Activated CD4-positive, CD25-positive, alpha-beta regulatory T cell treated with anti-CD3 and anti-CD28 coated beads, Interleukin-2, amount 50 U/mL, for 72 hours (primary cell): ENCODE data around the gene VPS16.

ENCODE experiments used
- DNase-seq: peaks from one replicate; pipeline ENCODE4 v3.0.0; 2021

VPS16 gene

DNA sequence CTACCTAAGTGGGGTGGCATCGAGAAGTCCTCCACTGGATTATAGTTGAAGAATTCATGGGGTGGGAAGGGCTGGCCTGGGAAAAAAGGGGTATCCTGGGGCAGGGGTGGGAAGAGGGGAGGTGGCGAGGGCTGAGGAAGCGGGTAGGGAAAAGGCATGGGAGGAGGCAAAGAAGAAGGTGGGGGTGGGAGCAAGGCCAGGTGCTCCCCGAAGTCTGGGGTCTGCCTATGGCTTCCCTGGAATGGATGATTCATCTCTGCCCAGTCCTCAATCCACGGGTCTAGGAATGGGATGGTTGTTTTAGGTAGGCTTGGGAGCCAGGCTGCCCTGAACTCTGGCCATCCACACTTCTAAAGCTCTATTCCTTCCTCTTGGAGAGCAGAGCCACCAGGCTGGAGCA is 4.5 kb upstream of the VPS16 start:
- no peak for DNase-seq

DNA sequence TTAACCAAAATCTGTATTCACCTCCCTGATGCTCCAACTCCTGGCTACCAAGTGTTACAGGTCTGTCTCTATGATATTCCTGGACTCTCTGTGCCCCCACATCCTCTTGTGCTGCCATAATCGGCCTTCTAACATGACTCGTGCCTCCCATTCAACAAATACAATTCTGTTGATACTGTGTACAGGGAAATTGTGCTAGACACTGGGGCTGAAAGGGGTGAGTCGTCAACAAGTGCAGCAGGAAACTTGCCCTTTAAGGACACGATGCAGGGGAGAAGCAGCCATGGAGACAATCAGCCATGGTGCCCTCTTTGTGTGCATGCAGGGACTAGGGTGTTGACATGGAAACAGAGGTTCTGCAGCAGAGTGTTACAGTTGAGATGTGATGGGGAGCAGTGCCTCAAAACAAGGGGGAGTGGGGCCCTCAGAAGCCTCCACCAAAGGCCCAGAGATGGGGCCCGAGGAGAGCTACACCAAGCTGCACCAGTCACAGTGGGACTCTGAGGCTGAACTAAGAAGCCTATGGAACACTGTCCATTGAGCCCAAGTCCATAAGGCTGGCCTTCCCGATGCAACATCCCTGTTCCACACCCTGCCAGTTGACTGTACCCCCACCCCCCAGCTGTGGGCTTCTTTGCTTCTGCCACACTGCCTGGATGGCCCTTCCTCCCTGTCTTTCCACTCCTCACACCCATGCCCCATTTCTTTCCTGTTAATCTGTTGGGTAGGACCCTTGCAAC is 3.2 kb upstream of the VPS16 start:
- no peak for DNase-seq

DNA sequence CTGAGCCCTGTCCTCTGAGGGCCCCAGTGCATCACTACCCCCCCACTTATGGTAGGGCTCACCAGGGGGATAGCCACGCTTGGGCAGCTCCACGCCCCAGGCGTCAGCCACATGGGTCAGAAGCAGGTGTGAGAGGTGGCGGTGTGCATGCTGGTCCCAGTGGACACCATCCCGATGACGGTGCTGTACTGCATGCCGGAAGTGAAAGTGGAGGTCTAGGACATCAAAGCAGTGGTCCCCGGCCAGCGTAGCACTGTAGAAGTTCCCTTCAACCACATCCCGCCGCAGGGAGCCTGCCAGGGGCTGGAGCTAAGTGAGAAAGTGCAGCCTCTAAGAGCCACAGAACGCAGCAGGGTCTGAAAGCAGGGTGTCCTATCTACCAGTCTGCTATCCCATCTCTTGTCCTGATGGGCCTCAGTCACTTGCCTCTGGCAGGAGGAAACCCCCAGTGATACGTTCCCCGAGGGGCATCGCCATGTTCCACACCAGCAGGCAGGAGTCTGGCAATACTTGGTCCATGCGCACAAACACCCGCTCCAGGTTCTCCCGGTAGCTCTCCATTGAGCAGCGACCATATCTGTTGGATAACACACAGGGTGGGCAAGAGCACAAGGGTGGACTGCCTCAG is 2.3 kb upstream of the VPS16 start:
- DNase-seq, result no peak

DNA sequence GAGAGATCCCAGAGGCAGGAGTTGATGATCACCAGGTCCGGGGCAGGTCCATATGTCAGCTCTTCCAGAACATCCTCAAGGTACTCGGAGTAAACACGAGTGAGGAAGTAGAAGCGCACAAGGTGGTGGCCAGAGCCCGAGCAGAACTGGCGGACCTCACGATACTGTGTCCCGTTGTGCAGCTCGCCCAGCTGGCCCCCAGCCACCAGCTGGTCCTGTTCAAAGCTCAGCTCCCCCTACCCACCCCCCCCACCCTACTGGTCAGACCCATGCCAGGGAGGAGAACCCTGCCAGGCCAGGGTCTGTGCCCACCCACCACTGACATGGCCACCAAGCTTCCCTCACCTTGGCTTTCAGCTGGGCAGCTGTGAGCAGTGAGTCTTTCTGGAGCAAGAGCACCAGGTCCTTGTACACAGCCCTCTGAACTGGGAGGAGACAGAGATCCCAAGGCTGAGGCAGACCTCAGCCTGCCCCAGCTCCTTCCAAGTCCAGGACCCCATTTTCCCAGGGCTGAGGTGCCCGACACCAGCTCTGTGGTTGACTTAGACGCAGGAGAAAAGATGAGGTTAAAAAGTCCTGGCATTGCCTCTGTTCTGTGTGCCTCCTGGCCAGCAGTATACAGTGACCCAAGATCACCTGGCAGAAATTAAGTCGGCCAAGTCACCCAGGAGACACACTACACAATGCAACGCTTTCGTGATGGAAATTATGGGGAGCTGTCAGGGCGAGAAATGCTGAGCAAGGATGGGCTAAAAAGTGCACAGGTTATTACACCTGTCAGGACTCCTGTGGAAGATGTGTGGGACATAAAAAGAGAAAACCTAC is 1.5 kb upstream of the VPS16 start:
- DNase-seq, result no peak

DNA sequence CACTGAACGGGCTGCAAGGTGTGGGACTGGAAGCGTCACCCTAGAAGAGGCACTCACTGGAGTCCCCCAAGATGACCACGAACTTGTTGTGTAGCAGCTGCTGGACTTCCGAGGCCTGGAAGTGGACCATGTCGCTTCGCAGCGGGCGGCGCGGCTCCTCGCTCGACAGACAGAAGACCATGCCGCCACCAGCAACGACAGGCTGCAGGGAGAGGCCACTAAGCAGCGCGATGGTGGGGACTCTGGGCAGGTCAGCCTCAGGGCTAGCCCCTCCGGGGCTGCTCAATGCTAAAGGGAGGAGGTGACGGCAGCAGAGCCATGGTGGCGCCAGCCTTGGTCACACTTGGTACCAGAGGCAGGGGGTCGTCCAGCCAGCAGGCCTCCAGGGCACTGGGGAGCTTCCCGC is 810 bp upstream of the VPS16 start:
- peak; percentile 42 for DNase-seq

DNA sequence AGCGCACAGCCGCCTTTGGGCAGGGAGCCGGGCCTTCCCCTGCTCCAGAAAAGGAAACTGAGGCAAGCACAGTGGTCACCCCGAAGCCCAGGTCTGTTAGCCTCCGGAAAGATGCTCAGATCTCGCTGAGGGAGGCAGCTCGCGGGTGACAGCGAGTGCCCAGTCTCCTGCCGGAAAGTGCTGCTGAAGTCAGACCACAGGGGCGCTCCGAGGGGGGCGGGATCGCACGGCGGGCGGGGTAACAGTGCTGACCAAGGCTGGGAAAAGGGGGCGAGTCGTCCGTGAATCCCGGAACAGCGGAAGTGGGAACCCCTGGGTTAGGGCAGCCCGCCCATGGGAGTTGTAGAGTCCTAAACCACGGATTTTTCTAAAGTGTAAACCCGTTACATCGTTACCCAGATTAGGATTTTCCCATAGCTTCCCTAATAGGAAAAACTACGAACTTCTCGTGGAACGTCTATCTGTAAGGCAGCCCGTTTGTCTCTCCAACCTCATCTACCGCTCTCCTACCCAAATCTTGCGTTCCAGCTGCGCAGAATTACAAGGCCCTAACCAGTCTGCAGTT is 504 bp downstream of the VPS16 start:
- DNase-seq, result no peak

DNA sequence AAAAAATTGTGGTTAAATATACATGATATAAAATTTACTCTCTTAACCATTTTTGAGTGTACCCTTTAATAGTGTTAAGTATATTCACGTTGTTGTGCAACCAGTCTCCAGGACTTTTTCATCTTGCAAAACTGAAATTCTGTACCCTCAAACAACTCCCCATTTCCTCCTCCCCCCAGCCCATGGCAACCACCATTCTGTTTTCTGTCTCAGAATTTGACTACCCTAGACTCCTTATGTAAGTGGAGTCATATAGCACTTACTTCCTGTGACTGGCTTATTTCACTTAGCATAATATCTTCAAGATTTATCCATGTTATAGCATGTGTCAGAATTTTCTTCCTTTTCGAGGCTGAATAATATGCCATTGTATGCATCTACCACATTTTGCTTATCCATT is 5.1 kb downstream of the VPS16 start:
- DNase-seq, result no peak

DNA sequence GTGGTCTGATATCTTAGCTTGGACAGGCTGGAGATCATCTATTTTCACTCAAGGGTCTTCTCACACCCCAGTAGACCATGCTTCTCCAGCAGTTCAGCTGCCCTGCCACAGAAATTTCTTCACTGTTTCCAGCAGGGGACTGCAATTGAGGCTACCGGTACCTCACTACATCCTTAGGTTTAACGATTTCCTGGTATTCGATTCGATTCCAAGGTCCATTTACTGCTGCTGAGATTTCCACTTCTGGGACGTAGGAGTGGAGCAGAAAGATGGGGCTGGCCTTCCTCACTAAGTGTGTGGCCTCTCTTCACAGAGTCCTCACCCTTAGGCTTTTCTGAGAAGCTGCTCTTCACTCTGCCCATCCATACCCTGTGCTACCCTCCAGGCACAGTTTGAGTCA is 6.2 kb downstream of the VPS16 start:
- no peak for DNase-seq

DNA sequence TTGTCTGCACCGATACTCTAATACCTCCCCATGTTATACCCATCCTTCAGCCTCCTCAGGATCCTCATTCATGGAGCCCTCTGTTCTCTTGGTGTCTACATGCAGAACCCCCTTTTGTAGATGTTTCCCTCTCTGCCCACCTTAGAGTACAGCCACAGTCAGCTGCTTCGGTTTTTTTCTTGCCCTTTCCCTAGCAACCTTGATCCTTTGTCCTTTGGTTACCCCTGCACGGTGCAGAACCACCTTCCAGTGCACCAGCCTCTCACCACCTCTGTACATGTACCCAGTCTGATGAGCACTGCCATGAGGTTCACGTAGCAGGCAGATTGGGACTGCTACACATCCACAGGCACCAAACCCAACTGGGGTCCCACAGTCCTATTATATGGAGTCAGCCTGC is 7.3 kb downstream of the VPS16 start:
- no peak for DNase-seq

DNA sequence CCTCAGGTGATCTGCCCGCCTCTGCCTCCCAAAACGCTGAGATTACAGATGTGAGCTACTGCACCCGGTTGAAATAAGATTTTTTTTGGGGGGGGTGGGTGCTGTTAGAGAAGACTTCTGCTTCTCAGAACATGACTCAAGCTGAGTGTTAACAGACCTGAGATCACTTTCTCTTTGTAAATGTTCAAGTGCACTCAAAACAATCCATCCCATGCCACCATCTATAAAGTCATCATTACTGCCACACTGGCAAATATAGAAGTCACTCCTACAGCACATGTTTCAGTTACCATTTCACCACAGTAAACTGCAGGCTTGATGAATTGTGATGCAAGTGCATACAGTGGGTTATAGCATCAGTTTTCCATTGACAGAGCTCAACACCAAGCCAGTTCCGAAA is 9.0 kb downstream of the VPS16 start:
- DNase-seq, result no peak

DNA sequence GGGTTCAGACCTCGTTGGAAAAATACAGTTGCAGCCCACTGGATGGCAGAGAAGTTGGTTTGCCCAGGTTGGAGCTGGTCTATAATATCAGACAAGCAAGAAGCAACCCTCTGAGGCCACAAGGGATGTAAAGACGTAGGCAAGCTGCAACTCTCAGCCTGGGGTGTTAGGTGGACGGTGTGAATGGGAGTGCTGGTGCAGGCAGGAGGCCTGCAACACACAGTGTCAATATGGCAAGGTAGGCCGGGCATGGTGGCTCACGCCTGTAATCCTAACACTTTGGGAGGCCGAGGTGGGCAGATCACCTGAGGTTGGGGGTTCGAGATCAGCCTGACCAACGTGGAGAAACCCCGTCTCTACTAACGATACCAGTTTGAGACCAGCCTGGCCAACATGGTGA is 10.5 kb downstream of the VPS16 start:
- no peak for DNase-seq

DNA sequence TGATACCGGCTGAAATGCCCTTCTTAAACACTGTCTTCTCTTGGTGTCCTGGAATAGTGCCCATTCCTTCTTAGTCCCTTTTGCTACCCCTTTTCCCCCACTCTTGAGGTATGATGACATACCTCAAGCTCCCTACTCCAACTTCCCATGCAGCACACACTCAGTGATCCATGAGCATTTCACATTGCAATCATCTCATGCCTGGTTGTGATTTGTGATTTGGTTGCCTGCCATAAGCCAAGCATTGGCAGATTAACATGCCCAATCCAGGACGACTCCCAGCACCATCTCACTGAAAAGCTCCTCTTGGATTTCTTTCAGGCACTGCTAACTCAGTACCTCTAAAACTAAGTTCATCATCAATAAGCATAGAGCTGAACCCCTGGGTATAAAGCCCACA is 18.0 kb downstream of the VPS16 start:
- no peak for DNase-seq

DNA sequence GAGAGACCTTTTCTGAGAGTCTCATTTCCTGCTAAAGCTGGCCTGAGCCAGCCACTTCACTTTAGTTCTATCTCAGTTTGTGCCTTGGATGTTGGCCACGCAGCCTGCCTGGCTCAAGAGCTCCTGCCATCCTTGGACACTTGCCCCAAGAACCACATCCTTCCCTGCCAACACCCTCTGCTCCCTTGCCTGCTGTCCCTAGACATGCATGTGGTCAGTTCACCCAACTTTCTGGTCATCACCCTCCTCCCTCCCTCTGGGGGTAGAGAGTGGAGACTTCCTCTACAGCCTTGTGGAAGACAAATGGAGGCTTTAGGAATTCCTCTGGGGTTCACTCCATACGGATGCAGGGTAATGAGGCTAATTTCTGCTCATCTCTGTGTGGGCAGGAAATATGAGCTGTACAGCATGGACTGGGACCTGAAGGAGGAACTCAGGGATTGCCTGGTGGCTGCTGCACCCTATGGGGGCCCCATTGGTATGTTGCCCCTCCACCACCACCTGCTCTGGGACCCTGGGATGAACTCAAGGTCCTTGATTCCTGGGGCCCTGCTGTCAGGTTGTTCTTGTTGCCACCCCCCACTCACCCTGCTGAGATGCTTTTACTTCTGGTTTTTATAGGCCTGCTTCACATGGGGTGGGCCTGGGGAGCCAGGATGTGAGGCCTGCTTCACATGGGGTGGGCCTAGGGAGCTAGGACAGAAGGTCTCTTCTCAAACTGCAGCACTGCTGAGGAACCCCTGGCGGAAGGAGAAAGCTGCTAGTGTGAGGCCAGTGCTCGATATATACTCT is 19.0 kb downstream of the VPS16 start:
- no peak for DNase-seq

DNA sequence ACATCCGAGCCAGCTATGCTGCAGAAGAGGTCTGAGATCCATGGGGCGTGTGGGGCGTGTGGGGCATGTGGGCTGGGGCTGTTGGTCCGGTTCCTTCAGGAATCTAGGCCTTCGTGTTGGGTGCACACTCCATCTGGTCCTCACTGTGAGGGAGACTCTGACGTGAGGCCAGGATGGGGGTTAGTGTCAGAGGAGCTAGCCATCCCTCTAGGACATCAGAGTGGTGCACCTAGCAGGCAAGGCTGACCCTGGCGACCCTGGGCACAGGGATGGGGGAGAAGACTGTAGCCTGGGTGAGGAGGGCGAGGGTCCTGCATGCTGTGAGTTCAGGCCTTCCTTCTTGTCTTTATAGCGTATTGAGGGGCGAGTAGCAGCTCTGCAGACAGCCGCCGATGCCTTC is 24.1 kb downstream of the VPS16 start:
- DNase-seq, result no peak

DNA sequence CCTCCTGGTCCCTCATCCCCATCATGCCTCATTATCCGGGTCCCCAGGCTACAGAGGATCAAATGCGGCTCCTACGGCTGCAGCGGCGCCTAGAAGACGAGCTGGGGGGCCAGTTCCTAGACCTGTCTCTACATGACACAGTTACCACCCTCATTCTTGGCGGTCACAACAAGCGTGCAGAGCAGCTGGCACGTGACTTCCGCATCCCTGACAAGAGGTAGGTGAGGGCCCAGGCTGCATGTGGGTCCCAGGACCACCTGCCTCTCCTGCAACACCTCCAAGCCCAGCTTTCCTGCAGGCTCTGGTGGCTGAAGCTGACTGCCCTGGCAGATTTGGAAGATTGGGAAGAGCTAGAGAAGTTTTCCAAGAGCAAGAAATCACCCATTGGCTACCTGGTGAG is 24.6 kb downstream of the VPS16 start:
- no peak for DNase-seq

DNA sequence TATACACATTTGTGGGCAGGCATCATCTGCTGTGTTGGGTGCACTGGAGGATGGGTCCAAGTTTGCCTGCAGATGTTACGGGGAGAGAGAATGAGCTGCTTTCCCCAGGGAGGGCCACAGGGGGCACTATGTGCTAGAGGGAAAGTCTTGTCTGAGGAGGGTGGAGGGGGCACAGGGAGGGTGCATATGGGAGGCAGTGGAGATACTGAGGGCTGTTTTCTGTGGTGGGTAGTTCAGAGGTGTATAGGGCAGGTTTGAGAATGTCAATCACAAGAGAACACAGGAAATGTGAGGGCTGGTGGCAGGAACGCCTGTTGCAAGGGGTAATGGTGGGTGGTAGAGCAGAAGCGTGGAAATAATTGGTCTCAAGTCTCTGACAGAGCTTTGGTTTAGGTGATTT is 25.1 kb downstream of the VPS16 start:
- DNase-seq, result no peak

DNA sequence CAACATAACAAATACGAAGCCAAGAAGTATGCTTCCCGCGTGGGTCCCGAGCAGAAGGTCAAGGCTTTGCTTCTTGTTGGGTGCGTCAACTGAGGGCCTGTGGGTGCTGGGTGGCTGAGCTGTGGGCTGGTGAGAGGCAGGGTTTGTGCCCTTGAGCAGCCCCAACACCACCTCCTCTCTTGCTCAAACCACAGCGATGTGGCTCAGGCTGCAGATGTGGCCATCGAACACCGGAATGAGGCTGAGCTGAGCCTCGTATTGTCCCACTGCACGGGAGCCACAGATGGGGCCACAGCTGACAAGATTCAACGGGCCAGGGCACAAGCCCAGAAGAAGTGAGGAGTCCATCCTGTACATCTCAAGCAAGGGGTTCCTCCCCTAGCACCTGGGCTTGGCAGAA is 25.7 kb downstream of the VPS16 start:
- DNase-seq, result no peak

DNA sequence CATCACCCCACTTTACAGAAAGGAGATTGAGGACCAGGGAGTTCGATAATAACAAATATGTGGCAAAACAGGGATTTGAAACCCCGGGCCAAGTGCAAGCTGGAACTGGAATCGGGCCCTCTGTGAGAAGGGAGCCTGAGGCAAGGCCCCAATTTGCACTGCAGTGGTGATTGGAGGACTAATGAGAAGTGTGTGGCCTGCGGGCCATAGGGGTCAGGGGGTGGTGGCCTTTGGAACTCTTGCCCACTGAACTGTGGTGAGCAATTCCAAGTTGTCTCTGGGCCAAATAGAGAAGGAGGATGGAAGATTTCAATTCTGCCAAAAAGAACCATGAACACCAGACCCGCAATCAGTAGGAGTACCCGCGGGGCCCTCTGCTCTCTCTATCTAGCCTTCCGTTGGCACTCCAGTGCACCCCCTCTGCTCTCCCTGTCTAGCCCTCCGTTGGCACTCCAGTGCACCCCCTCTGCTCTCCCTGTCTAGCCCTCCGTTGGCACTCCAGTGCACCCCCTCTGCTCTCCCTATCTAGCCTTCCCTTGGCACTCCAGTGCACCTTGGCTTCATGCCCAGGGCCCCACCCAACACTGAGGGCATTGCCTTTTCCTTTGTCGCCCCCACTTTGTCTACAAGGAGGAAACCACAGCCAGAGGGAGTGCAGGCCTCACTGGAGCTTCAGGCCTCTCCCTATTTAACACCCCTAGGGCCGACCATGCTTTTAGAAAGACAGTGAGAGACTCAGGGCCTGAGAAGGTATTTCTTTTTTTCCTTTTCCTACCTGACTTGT is 26.7 kb downstream of the VPS16 start:
- no peak for DNase-seq

DNA sequence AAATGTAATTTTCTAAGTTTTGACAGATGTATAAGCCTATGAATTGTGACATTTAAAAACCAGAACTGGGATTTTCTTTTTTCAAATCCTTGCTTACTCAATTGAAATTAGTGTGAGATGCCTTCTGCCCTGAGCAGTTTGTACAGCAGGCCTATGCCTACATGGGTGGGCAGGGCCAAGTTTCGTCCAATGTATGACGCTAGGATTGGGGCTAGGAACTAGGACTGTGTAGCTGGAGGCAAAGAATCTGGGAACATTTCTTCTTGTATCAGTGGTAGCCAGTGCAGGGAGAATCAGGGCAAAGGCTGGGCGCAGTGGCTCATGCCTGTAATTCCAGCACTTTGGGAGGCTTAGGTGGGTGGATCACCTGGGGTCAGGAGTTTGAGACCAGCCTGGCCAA is 28.8 kb downstream of the VPS16 start:
- no peak for DNase-seq

DNA sequence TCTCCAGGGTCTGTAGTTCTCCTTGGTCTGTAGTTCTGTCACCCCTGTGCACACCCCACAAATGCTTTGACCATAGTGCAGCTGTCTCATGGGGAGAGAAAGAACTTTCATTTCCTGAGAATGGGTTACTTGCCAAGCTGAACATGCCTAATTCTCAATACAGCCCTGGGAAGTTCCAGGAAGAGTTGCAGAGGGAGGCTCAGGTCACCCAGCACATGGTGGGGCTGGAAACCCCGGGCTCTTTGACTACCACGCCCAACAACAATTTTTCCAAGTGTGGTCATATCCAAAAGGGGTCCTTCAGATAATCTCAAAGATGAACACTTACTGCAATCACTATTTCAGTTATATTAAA is 30.5 kb downstream of the VPS16 start:
- DNase-seq, result no peak

DNA sequence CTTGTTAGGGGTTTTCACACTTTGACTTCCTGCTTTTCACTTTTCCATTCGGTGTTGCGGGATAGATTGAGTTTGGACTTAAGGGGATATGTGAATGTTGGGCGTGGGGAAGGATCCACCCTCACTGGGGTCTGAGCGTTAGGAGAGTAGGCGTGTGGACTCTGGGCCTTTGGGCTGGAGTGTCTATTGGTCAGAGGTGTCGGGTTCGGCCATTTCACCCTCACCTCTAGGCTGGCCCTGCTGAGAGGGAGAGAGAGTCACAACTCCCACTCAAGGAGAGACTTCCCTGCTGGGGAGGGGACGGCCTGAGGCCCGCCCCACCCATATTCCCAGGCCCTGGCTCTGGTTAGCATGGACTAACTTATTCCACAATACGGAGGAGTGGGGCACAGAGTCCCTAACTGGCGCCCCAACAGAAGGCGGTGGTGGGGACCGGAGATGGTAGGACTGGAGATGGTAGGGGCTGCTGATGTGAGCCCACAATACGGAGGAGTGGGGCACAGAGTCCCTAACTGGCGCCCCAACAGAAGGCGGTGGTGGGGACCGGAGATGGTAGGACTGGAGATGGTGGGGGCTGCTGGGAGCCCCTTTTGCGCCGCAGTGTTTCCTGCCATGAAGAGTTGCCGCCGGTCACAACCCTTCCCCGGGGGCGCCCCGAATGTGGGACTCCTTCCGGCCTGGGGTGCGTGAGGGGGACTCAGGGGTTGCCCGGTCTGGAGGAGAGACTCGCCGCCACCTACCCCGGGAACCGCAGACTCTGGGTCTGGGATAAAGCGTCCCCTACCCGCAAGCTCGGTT is 31.3 kb downstream of the VPS16 start:
- no peak for DNase-seq
